GM18508 (cell line): ENCODE results near the gene SLC13A3.

Experiments
- ATAC-seq: cut with Tn5 transposase; IDR thresholded peaks from one replicate; pipeline ENCODE4 v1.9.1; 2021; ENCODE audit warnings: moderate number of reproducible peaks; ENCODE audit not compliant: insufficient read depth, unreplicated experiment

The SLC13A3 gene

GRCh38 chr20:46546298-46546697 is 105.0 kb downstream of the SLC13A3 start:
- no peak for ATAC-seq

GRCh38 chr20:46545827-46546138 is 105.5 kb downstream of the SLC13A3 start:
- no peak for ATAC-seq

- no peak for ATAC-seq
These were observed 106.0 kb downstream of the SLC13A3 start for GRCh38 chr20:46545077-46545826.

- no peak for ATAC-seq
These were observed 106.7 kb downstream of the SLC13A3 start for GRCh38 chr20:46544576-46544975.

- no peak for ATAC-seq
These were observed 107.3 kb downstream of the SLC13A3 start for GRCh38 chr20:46543959-46544358.

GRCh38 chr20:46543033-46543432 is 108.2 kb downstream of the SLC13A3 start:
- ATAC-seq, result no peak

GRCh38 chr20:46541229-46541935 is 109.9 kb downstream of the SLC13A3 start:
- ATAC-seq, result no peak

- ATAC-seq, result no peak
These were observed 112.1 kb downstream of the SLC13A3 start for GRCh38 chr20:46539113-46539512.

GRCh38 chr20:46530640-46531039 is 120.6 kb downstream of the SLC13A3 start:
- no peak for ATAC-seq

- ATAC-seq, result no peak
These were observed 127.4 kb downstream of the SLC13A3 start for GRCh38 chr20:46523696-46524328.

- no peak for ATAC-seq
These were observed 128.2 kb downstream of the SLC13A3 start for GRCh38 chr20:46523108-46523507.

- ATAC-seq, result no peak
These were observed 130.2 kb downstream of the SLC13A3 start for GRCh38 chr20:46520976-46521579.

- ATAC-seq, result no peak
These were observed 130.7 kb downstream of the SLC13A3 start for GRCh38 chr20:46520540-46520939.

- no peak for ATAC-seq
These were observed 131.7 kb downstream of the SLC13A3 start for GRCh38 chr20:46519471-46520068.

- no peak for ATAC-seq
These were observed 138.1 kb downstream of the SLC13A3 start, which contains the start of gene ZNF334 for GRCh38 chr20:46512943-46513844. Gene ZNF334, minus strand, starts transcription at chr20:46513559. Its CDS starts 1,457 bp downstream, at chr20:46512102.

- no peak for ATAC-seq
These were observed 141.7 kb downstream of the SLC13A3 start for GRCh38 chr20:46509523-46509922.
